Measurements from ENCODE around the gene ZNF230. TPM values are rescaled to one million over a fixed set of nuclear protein-coding genes. Genes with fewer than 3 reads are reported as not detected.

Gene ZNF230
- 3.7 and 5.5 TPM in 2 replicates for total RNA-seq

- intact Hi-C loops (cut with micrococcal nuclease), result loop anchor here (1.0 kb wide), 7 partner anchors 19 to 209 kb away; partner anchors contain the start of genes ZNF155, ZNF222, ZNF225 and ZNF227
Observed at GRCh38 chr19:44002566-44003460, at the start of gene ZNF230. TSS of gene ZNF230 (plus strand) at chr19:44002957. CDS start at chr19:44007079, 4,122 bp downstream.

GRCh38 chr19:43956827-43957226, 45.9 kb upstream of the ZNF230 start:
- intact Hi-C loops (cut with micrococcal nuclease), result no loop called here

GRCh38 chr19:43957891-43958290, 44.9 kb upstream of the ZNF230 start:
- intact Hi-C loops (cut with micrococcal nuclease), result no loop called here

GRCh38 chr19:43960411-43960810, 42.3 kb upstream of the ZNF230 start:
- intact Hi-C loops (cut with micrococcal nuclease), result no loop called here

- intact Hi-C loops (cut with micrococcal nuclease), result no loop called here
Observed at GRCh38 chr19:43966079-43966694, 36.6 kb upstream of the ZNF230 start.

- intact Hi-C loops (cut with micrococcal nuclease), result no loop called here
Observed at GRCh38 chr19:43976732-43977131, 26.0 kb upstream of the ZNF230 start.

- intact Hi-C loops (cut with micrococcal nuclease), result loop anchor here (5.0 kb wide), 1 partner anchor 129 kb away; the partner anchor contains the start of gene ZNF225
Observed at GRCh38 chr19:43983544-43983911, 19.2 kb upstream of the ZNF230 start.

- intact Hi-C loops (cut with micrococcal nuclease), result loop anchor here (1.0 to 5.0 kb wide), 6 partner anchors 18 to 516 kb away; partner anchors contain the start of genes ZNF180, ZNF222, ZNF225 and ZNF230
Observed at GRCh38 chr19:43983912-43984686, 18.7 kb upstream of the ZNF230 start, which contains the start of gene ZNF155. TSS of gene ZNF155 (plus strand) at chr19:43984188. CDS start at chr19:43988544, 4,356 bp downstream.

- intact Hi-C loops (cut with micrococcal nuclease), result loop anchor here (1.0 to 5.0 kb wide), 6 partner anchors 18 to 516 kb away; partner anchors contain the start of genes ZNF180, ZNF222, ZNF225 and ZNF230
Observed at GRCh38 chr19:43984687-43985000, 18.1 kb upstream of the ZNF230 start.

- intact Hi-C loops (cut with micrococcal nuclease), result no loop called here
Observed at GRCh38 chr19:43997631-43998290, 5.0 kb upstream of the ZNF230 start.

- intact Hi-C loops (cut with micrococcal nuclease), result loop anchor here (1.0 kb wide), 7 partner anchors 18 to 210 kb away; partner anchors contain the start of genes ZNF155, ZNF222, ZNF225 and ZNF227
Observed at GRCh38 chr19:44002212-44002565, 568 bp upstream of the ZNF230 start.

- intact Hi-C loops (cut with micrococcal nuclease), result no loop called here
Observed at GRCh38 chr19:44003461-44004009, 778 bp downstream of the ZNF230 start.

GRCh38 chr19:44005973-44006372, 3.2 kb downstream of the ZNF230 start:
- intact Hi-C loops (cut with micrococcal nuclease), result no loop called here

GRCh38 chr19:44007473-44007872, 4.7 kb downstream of the ZNF230 start:
- intact Hi-C loops (cut with micrococcal nuclease), result no loop called here

- intact Hi-C loops (cut with micrococcal nuclease), result no loop called here
Observed at GRCh38 chr19:44010468-44010867, 7.7 kb downstream of the ZNF230 start.

GRCh38 chr19:44019498-44019897, 16.7 kb downstream of the ZNF230 start:
- intact Hi-C loops (cut with micrococcal nuclease), result no loop called here

- intact Hi-C loops (cut with micrococcal nuclease), result no loop called here
Observed at GRCh38 chr19:44021221-44021620, 18.5 kb downstream of the ZNF230 start.

- intact Hi-C loops (cut with micrococcal nuclease), result loop anchor here (1.0 kb wide), 4 partner anchors 23 to 90 kb away; partner anchors contain the start of genes ZNF155, ZNF230, ZNF284 and ZNF45
Observed at GRCh38 chr19:44024900-44025216, 22.1 kb downstream of the ZNF230 start.

GRCh38 chr19:44025217-44025936, 22.6 kb downstream of the ZNF230 start, which contains the start of gene ZNF222:
TSS of gene ZNF222 (plus strand) at chr19:44025379. CDS start at chr19:44025437, 58 bp downstream.
- intact Hi-C loops (cut with micrococcal nuclease), result loop anchor here (1.0 kb wide), 4 partner anchors 23 to 90 kb away; partner anchors contain the start of genes ZNF155, ZNF230, ZNF284 and ZNF45

- intact Hi-C loops (cut with micrococcal nuclease), result no loop called here
Observed at GRCh38 chr19:44026622-44027021, 23.9 kb downstream of the ZNF230 start.
